Measurements from ENCODE around the gene TPSAB1.

The TPSAB1 gene

GRCh38 chr16:1283996-1284616 is 43.6 kb downstream of the TPSAB1 start:
- no peak for DNase-seq (ENCODE audit: low read depth in 2 of 2)

GRCh38 chr16:1285669-1286512 is 45.4 kb downstream of the TPSAB1 start:
- no peak for DNase-seq (ENCODE audit: low read depth in 2 of 2)

GRCh38 chr16:1286513-1287094 is 46.1 kb downstream of the TPSAB1 start:
- no peak for DNase-seq (ENCODE audit: low read depth in 2 of 2)

GRCh38 chr16:1287982-1288670 is 47.6 kb downstream of the TPSAB1 start:
- no peak for DNase-seq (ENCODE audit: low read depth in 2 of 2)

- no peak for DNase-seq (ENCODE audit: low read depth in 2 of 2)
Measured at GRCh38 chr16:1288813-1289476, 48.4 kb downstream of the TPSAB1 start.

- DNase-seq (ENCODE audit: low read depth in 2 of 2): no peak
Measured at GRCh38 chr16:1289477-1289866, 49.0 kb downstream of the TPSAB1 start.

- DNase-seq (ENCODE audit: low read depth in 2 of 2): no peak
Measured at GRCh38 chr16:1290063-1290501, 49.6 kb downstream of the TPSAB1 start.

GRCh38 chr16:1290860-1291575 is 50.5 kb downstream of the TPSAB1 start:
- no peak for DNase-seq (ENCODE audit: low read depth in 2 of 2)

- no peak for DNase-seq (ENCODE audit: low read depth in 2 of 2)
Measured at GRCh38 chr16:1291576-1291974, 51.1 kb downstream of the TPSAB1 start.

All from stimulated activated CD4-positive, alpha-beta T cell treated with anti-CD3 and anti-CD28 coated beads, Interleukin-1b, Interleukin-23, amount 100 ng/mL, for 1 hour (primary cell).